WTC11 (cell line): Measurements from ENCODE around the gene IFT25. TPM values are rescaled to one million over a fixed set of nuclear protein-coding genes. Genes with fewer than 3 reads are reported as not detected.

Source experiments
- ATAC-seq: fragments of 200-7000 bp; cut with Tn5 transposase; 2 replicates; pipeline ENCODE4 v1.10.0; 2021; ENCODE audit warnings: mild to moderate bottlenecking, moderate library complexity
- CTCF ChIA-PET: fragments of 300-600 bp; sonication (Branson Sonifier 250); formaldehyde crosslinking; loops from one replicate; lab custom pipeline; 2021; ENCODE audit warnings: antibody characterized with exemption; lab: Charles Lee
- POLR2A ChIA-PET: fragments of 350-600 bp; sonication (Branson Sonifier 250); formaldehyde crosslinking; loops from one replicate; lab custom pipeline; 2021; ENCODE audit warnings: antibody characterized with exemption; lab: Charles Lee
- DNase-seq: peaks from one replicate; pipeline ENCODE4 v3.0.0; 2021; ENCODE audit warnings: low spot score
- H3K27ac Mint-ChIP-seq: 2 replicates; pipeline ENCODE4 v1.8.0; 2021; ENCODE audit warnings: mixed read lengths
- H3K27me3 Mint-ChIP-seq: 2 replicates; pipeline ENCODE4 v1.8.0; 2021; ENCODE audit warnings: low read depth, mild to moderate bottlenecking, moderate library complexity, mixed read lengths
- H3K36me3 Mint-ChIP-seq: 2 replicates; pipeline ENCODE4 v1.8.0; 2021; ENCODE audit warnings: mixed read lengths
- H3K4me1 Mint-ChIP-seq: 2 replicates; pipeline ENCODE4 v1.8.0; 2022; ENCODE audit warnings: mixed read lengths
- H3K4me3 Mint-ChIP-seq: 2 replicates; pipeline ENCODE4 v1.8.0; 2021; ENCODE audit warnings: mild to moderate bottlenecking, moderate library complexity, mixed read lengths
- H3K9me3 Mint-ChIP-seq: 2 replicates; pipeline ENCODE4 v1.8.0; 2021; ENCODE audit warnings: mixed read lengths
- CBFB ChIP-seq: sonication (generic); formaldehyde crosslinking; IDR thresholded peaks from 2 replicates; pipeline ENCODE4 v1.8.1; 2022; ENCODE audit warnings: mild to moderate bottlenecking, low read depth, missing genetic modification reagents
- CTCF ChIP-seq: fragments of 200-600 bp; IDR thresholded peaks from 2 replicates; pipeline ENCODE4 v1.8.0; 2022; ENCODE audit warnings: antibody characterized with exemption
- E2F4 ChIP-seq: sonication (generic); formaldehyde crosslinking; IDR thresholded peaks from 2 replicates; pipeline ENCODE4 v1.8.1; 2022; ENCODE audit warnings: low read depth, mild to moderate bottlenecking, moderate library complexity, missing genetic modification reagents, borderline replicate concordance
- FOXJ3 ChIP-seq: sonication (generic); formaldehyde crosslinking; IDR thresholded peaks from 2 replicates; pipeline ENCODE4 v1.9.0; 2021; ENCODE audit warnings: missing genetic modification reagents, mild to moderate bottlenecking, borderline replicate concordance
- FOXP1 ChIP-seq: sonication (generic); formaldehyde crosslinking; IDR thresholded peaks from 2 replicates; pipeline ENCODE4 v1.8.0; 2022; ENCODE audit warnings: missing genetic modification reagents, mild to moderate bottlenecking, moderate library complexity, borderline replicate concordance
- GTF2I ChIP-seq: fragments of 250-450 bp; sonication (Bioruptor Pico); conservative IDR thresholded peaks from 2 replicates; pipeline ENCODE4 v1.4.0; 2021; ENCODE audit warnings: mild to moderate bottlenecking
- IRF1 ChIP-seq: sonication (generic); formaldehyde crosslinking; IDR thresholded peaks from 2 replicates; pipeline ENCODE4 v1.8.0; 2023; ENCODE audit warnings: missing genetic modification reagents
- IRF2 ChIP-seq: sonication (generic); formaldehyde crosslinking; IDR thresholded peaks from 2 replicates; pipeline ENCODE4 v1.8.0; 2022; ENCODE audit warnings: low read depth, missing genetic modification reagents, borderline replicate concordance
- KAT7 ChIP-seq: sonication (generic); formaldehyde crosslinking; IDR thresholded peaks from 2 replicates; pipeline ENCODE4 v1.8.1; 2023; ENCODE audit warnings: missing genetic modification reagents, mild to moderate bottlenecking, borderline replicate concordance
- MAX ChIP-seq: sonication (generic); formaldehyde crosslinking; IDR thresholded peaks from 2 replicates; pipeline ENCODE4 v1.8.0; 2022; ENCODE audit warnings: mild to moderate bottlenecking, missing genetic modification reagents
- NFATC4 ChIP-seq: fragments of 250-450 bp; sonication (Bioruptor Pico); IDR thresholded peaks from 2 replicates; pipeline ENCODE4 v1.9.0; 2021; ENCODE audit warnings: mild to moderate bottlenecking
- NFYB ChIP-seq: sonication (generic); formaldehyde crosslinking; conservative IDR thresholded peaks from 2 replicates; pipeline ENCODE4 v1.8.0; 2022; ENCODE audit warnings: low read depth, missing genetic modification reagents
- PREB ChIP-seq: sonication (generic); formaldehyde crosslinking; IDR thresholded peaks from 2 replicates; pipeline ENCODE4 v1.8.1; 2022; ENCODE audit warnings: mild to moderate bottlenecking, missing genetic modification reagents, moderate library complexity, borderline replicate concordance
- SMAD3 ChIP-seq: sonication (generic); formaldehyde crosslinking; IDR thresholded peaks from 2 replicates; pipeline ENCODE4 v1.8.0; 2022; ENCODE audit warnings: missing genetic modification reagents, mild to moderate bottlenecking, borderline replicate concordance
- SOX15 ChIP-seq: fragments of 250-450 bp; sonication (Bioruptor Pico); IDR thresholded peaks from 2 replicates; pipeline ENCODE4 v1.9.0; 2021; ENCODE audit warnings: mild to moderate bottlenecking
- TCF7 ChIP-seq: sonication (generic); formaldehyde crosslinking; IDR thresholded peaks from 2 replicates; pipeline ENCODE4 v1.8.0; 2022; ENCODE audit warnings: mild to moderate bottlenecking, low read depth, missing genetic modification reagents, moderate library complexity
- TEAD1 ChIP-seq: sonication (generic); formaldehyde crosslinking; IDR thresholded peaks from 2 replicates; pipeline ENCODE4 v1.8.0; 2022; ENCODE audit warnings: mild to moderate bottlenecking, missing genetic modification reagents
- TP53 ChIP-seq: sonication (generic); formaldehyde crosslinking; IDR thresholded peaks from 2 replicates; pipeline ENCODE4 v1.8.1; 2023; ENCODE audit warnings: mild to moderate bottlenecking, missing genetic modification reagents
- ZNF396 ChIP-seq: fragments of 250-450 bp; sonication (Bioruptor Pico); IDR thresholded peaks from 2 replicates; pipeline ENCODE4 v1.8.0; 2021; ENCODE audit warnings: mild to moderate bottlenecking, moderate library complexity, borderline replicate concordance
- ZNF425 ChIP-seq: fragments of 250-450 bp; sonication (Bioruptor Pico); conservative IDR thresholded peaks from 2 replicates; pipeline ENCODE4 v1.9.0; 2021; ENCODE audit warnings: mild to moderate bottlenecking
- ZNF512 ChIP-seq: sonication (generic); formaldehyde crosslinking; IDR thresholded peaks from 2 replicates; pipeline ENCODE4 v1.8.1; 2022; ENCODE audit warnings: missing genetic modification reagents, borderline replicate concordance
- total RNA-seq: library from RNA; stranded (reverse); gene quantifications from 3 replicates; pipeline ENCODE4 v1.2.3, GENCODE V29; 2021

The IFT25 gene
- total RNA-seq, 1 experiment from 2014 or later: 22.6 TPM

- TF ChIP-seq E2F4 (CRISPR knock-in tag): no peak
- no peak for TF ChIP-seq ZNF512 (CRISPR knock-in tag)
- no peak for TF ChIP-seq FOXP1 (CRISPR knock-in tag)
- TF ChIP-seq KAT7 (CRISPR knock-in tag): peak; percentile 72; the same call in 1 of the 2 replicates
- TF ChIP-seq ZNF396 (CRISPR knock-in tag): no peak
- TF ChIP-seq NFYB (CRISPR knock-in tag): no peak
- no peak for TF ChIP-seq ZNF425
- TF ChIP-seq NFATC4 (CRISPR knock-in tag): no peak
- TF ChIP-seq, all 79 proteins: peak for 9
These were observed 55.9 kb downstream of the IFT25 start, which contains the start of gene YIPF1 (continued) for GRCh38 chr1:53889304-53890298.

- CTCF ChIA-PET: interaction anchor here (1.5 to 2.7 kb wide), 2 partner anchors 61 to 173 kb away, joined by 4 to 14 read pairs; no protein-coding TSS in a partner anchor
- peaks cover 10% of the 10 kb centered on the region for H3K4me1 Mint-ChIP-seq
- POLR2A ChIA-PET: interaction anchor here (1.5 kb wide), 1 partner anchor 57 kb away, joined by 8 read pairs; the partner anchor contains the start of gene IFT25
- ATAC-seq: no peak
- H3K27me3 Mint-ChIP-seq: peaks cover 9% of the 10 kb centered on the region
- peak overlapping the region; percentile 98 for H3K4me3 Mint-ChIP-seq
- H3K9me3 Mint-ChIP-seq: no peaks in the 10 kb centered on the region
- peaks cover 8% of the 10 kb centered on the region; the same call in 1 of the 2 replicates for H3K36me3 Mint-ChIP-seq
- no peak for DNase-seq
- H3K27ac Mint-ChIP-seq: no peak overlapping the region; the same call in 1 of the 2 replicates
- no peak for TF ChIP-seq IRF1 (CRISPR knock-in tag)
- no peak for TF ChIP-seq ZNF512 (CRISPR knock-in tag)
- TF ChIP-seq TCF7 (CRISPR knock-in tag): no peak
- TF ChIP-seq E2F4 (CRISPR knock-in tag): no peak
- no peak for TF ChIP-seq CTCF
- no peak for TF ChIP-seq MAX (CRISPR knock-in tag)
- TF ChIP-seq IRF2 (CRISPR knock-in tag): no peak
- no peak for TF ChIP-seq FOXJ3 (CRISPR knock-in tag)
- no peak for TF ChIP-seq SOX15
- no peak for TF ChIP-seq PREB (CRISPR knock-in tag)
- no peak for TF ChIP-seq GTF2I (CRISPR knock-in tag)
- no peak for TF ChIP-seq TEAD1 (CRISPR knock-in tag)
- TF ChIP-seq SMAD3 (CRISPR knock-in tag): no peak
- no peak for TF ChIP-seq CBFB
- no peak for TF ChIP-seq TP53 (CRISPR knock-in tag)
These were observed 56.8 kb downstream of the IFT25 start for GRCh38 chr1:53888681-53889080.
